Measurements from ENCODE around the gene NOG. TPM values are rescaled to one million over a fixed set of nuclear protein-coding genes. Genes with fewer than 3 reads are reported as not detected.

The NOG gene
- total and polyA plus RNA-seq, 2 experiments from 2014 or later, result 9.5 to 10.7 TPM

GRCh38 chr17:56600256-56600655 is 6.8 kb downstream of the NOG start:
- Histone ChIP-seq H3K9me2 (replicated peaks; ENCODE audit: insufficient read depth) (no peaks in the 10 kb centered on the region), H2AFZ (no peak overlapping the region), H3K4me2 (no peak overlapping the region), H3K27ac (no peak overlapping the region), H3K27me3 (peaks cover 36% of the 10 kb centered on the region), H3K4me1 (ENCODE audit: insufficient read depth) (peaks cover 17% of the 10 kb centered on the region), H3K9me3 (ENCODE audit: low read depth) (no peaks in the 10 kb centered on the region), H3K79me2 (no peaks in the 10 kb centered on the region), H3K36me3 (replicated peaks; ENCODE audit: insufficient read depth, low read depth) (no peaks in the 10 kb centered on the region), H4K20me1 (ENCODE audit: insufficient read depth, poor library complexity, severe bottlenecking) (no peaks in the 10 kb centered on the region), H3K4me3 (no peak overlapping the region)
- no peak for TF ChIP-seq CTCF (IDR thresholded peaks at IDR 0.05; ENCODE audit: poor library complexity)
- TF ChIP-seq EZH2phosphoT487 (IDR thresholded peaks at IDR 0.05; ENCODE audit: low read depth, severe bottlenecking, unreplicated experiment), result no peak
- no peak for TF ChIP-seq EZH2 (IDR thresholded peaks at IDR 0.05; ENCODE audit: borderline replicate concordance)
- DNase-seq (ENCODE audit: low spot score), result no peak
- WGBS (ENCODE audit: low lambda C conversion rate, missing lambda C conversion rate), result 96% methylated on average over 1 of the region's 1 CpG

- H3K4me1 ChIP-seq (ENCODE audit: insufficient read depth), result peaks cover 10% of the 10 kb centered on the region
- H3K27ac ChIP-seq, result no peak overlapping the region
- no peak for DNase-seq (ENCODE audit: low spot score)
- no peaks in the 10 kb centered on the region for H3K79me2 ChIP-seq
- no peaks in the 10 kb centered on the region for H3K9me3 ChIP-seq (ENCODE audit: low read depth)
- H3K27me3 ChIP-seq, result peaks cover 27% of the 10 kb centered on the region
- H3K9me2 ChIP-seq (replicated peaks; ENCODE audit: insufficient read depth), result no peaks in the 10 kb centered on the region
- WGBS (ENCODE audit: low lambda C conversion rate, missing lambda C conversion rate), result 47% methylated on average over 1 of the region's 1 CpG
- H3K4me3 ChIP-seq, result no peak overlapping the region
- no peaks in the 10 kb centered on the region for H3K36me3 ChIP-seq (replicated peaks; ENCODE audit: insufficient read depth, low read depth)
- H3K4me2 ChIP-seq, result no peak overlapping the region
- H4K20me1 ChIP-seq (ENCODE audit: insufficient read depth, poor library complexity, severe bottlenecking), result no peaks in the 10 kb centered on the region
- no peak for TF ChIP-seq CTCF (IDR thresholded peaks at IDR 0.05; ENCODE audit: poor library complexity)
- TF ChIP-seq EZH2phosphoT487 (IDR thresholded peaks at IDR 0.05; ENCODE audit: low read depth, severe bottlenecking, unreplicated experiment), result no peak
- TF ChIP-seq EZH2 (IDR thresholded peaks at IDR 0.05; ENCODE audit: borderline replicate concordance), result no peak
- no peak overlapping the region for H2AFZ ChIP-seq
These were observed 8.1 kb downstream of the NOG start for GRCh38 chr17:56601591-56601990.

GRCh38 chr17:56602292-56603130 is 9.0 kb downstream of the NOG start:
- Histone ChIP-seq H3K4me3 (no peak overlapping the region), H3K79me2 (no peaks in the 10 kb centered on the region), H3K4me1 (ENCODE audit: insufficient read depth) (peaks cover 7% of the 10 kb centered on the region), H3K9me3 (ENCODE audit: low read depth) (no peaks in the 10 kb centered on the region), H3K27ac (no peak overlapping the region), H3K36me3 (replicated peaks; ENCODE audit: insufficient read depth, low read depth) (no peaks in the 10 kb centered on the region), H3K4me2 (no peak overlapping the region), H3K9me2 (replicated peaks; ENCODE audit: insufficient read depth) (no peaks in the 10 kb centered on the region), H2AFZ (no peak overlapping the region), H3K27me3 (peaks cover 21% of the 10 kb centered on the region), H4K20me1 (ENCODE audit: insufficient read depth, poor library complexity, severe bottlenecking) (no peaks in the 10 kb centered on the region)
- DNase-seq (ENCODE audit: low spot score), result no peak
- TF ChIP-seq CTCF (IDR thresholded peaks at IDR 0.05; ENCODE audit: poor library complexity), result no peak
- no peak for TF ChIP-seq EZH2phosphoT487 (IDR thresholded peaks at IDR 0.05; ENCODE audit: low read depth, severe bottlenecking, unreplicated experiment)
- TF ChIP-seq EZH2 (IDR thresholded peaks at IDR 0.05; ENCODE audit: borderline replicate concordance), result no peak
- WGBS (ENCODE audit: low lambda C conversion rate, missing lambda C conversion rate), result 70% methylated on average over 8 of the region's 8 CpGs
